Activated naive CD8-positive, alpha-beta T cell treated with anti-CD3 and anti-CD28 coated beads, Interleukin-2, amount 10 ng/mL, durations not matched to agents 7 days and 5 days (primary cell): ENCODE data around the gene PAGE4. TPM values are rescaled to one million over a fixed set of nuclear protein-coding genes. Genes with fewer than 3 reads are reported as not detected.
A peak's percentile ranks its signal among the peaks of the same experiment; 100 is the strongest.

ENCODE experiments used
- ATAC-seq: fragments of 150-1000 bp; cut with Tn5 transposase; one replicate; pipeline ENCODE4 v1.10.0; 2021; ENCODE audit warnings: low read depth, moderate library complexity
- POLR2A ChIA-PET: fragments of 350-600 bp; sonication (Branson Sonifier 250); formaldehyde crosslinking; loops from one replicate; lab custom pipeline; 2021; ENCODE audit warnings: antibody characterized with exemption; lab: Charles Lee
- DNase-seq: peaks from one replicate; pipeline ENCODE4 v3.0.0; 2021
- H3K27ac Mint-ChIP-seq: one replicate; pipeline ENCODE4 v1.8.0; 2022; ENCODE audit warnings: mild to moderate bottlenecking, mixed read lengths
- H3K27me3 Mint-ChIP-seq: one replicate; pipeline ENCODE4 v1.8.0; 2022; ENCODE audit warnings: mild to moderate bottlenecking, moderate library complexity, mixed read lengths
- H3K36me3 Mint-ChIP-seq: one replicate; pipeline ENCODE4 v1.8.0; 2021; ENCODE audit warnings: mild to moderate bottlenecking, mixed read lengths
- H3K4me1 Mint-ChIP-seq: one replicate; pipeline ENCODE4 v1.8.0; 2021; ENCODE audit warnings: mixed read lengths
- H3K4me3 Mint-ChIP-seq: one replicate; pipeline ENCODE4 v1.8.0; 2022; ENCODE audit warnings: mild to moderate bottlenecking, moderate library complexity, mixed read lengths
- H3K9me3 Mint-ChIP-seq: one replicate; pipeline ENCODE4 v1.8.0; 2021; ENCODE audit warnings: mixed read lengths
- total RNA-seq, 2 experiments: library from RNA; stranded (reverse); gene quantifications; one replicate each; pipeline ENCODE4 v1.2.3, GENCODE V29; 2021

The PAGE4 gene
- total RNA-seq, 2 experiments from 2014 or later, result not detected

GRCh38 chrX:49848275-49848674, 19.2 kb downstream of the PAGE4 start:
- Mint-ChIP-seq H3K4me1 (no peaks in the 10 kb centered on the region), H3K9me3 (no peaks in the 10 kb centered on the region), H3K4me3 (no peak overlapping the region), H3K27me3 (peaks cover 2% of the 10 kb centered on the region), H3K36me3 (no peaks in the 10 kb centered on the region), H3K27ac (no peak overlapping the region)
- POLR2A ChIA-PET, result no interaction called here
- no peak for DNase-seq
- ATAC-seq, result no peak

GRCh38 chrX:49850028-49850427, 20.9 kb downstream of the PAGE4 start:
- POLR2A ChIA-PET, result no interaction called here
- ATAC-seq, result no peak

GRCh38 chrX:49853661-49854060, 24.6 kb downstream of the PAGE4 start:
- H3K4me3 Mint-ChIP-seq, result no peak overlapping the region
- H3K27me3 Mint-ChIP-seq, result peaks cover 4% of the 10 kb centered on the region
- no peaks in the 10 kb centered on the region for H3K9me3 Mint-ChIP-seq
- H3K36me3 Mint-ChIP-seq, result no peaks in the 10 kb centered on the region
- H3K4me1 Mint-ChIP-seq, result no peaks in the 10 kb centered on the region
- H3K27ac Mint-ChIP-seq, result no peak overlapping the region
- ATAC-seq (no peak), DNase-seq (no peak)
- POLR2A ChIA-PET, result no interaction called here

More at GRCh38 chrX:49850028-49850427, 20.9 kb downstream of the PAGE4 start:
- H3K27ac Mint-ChIP-seq, result no peak overlapping the region
- no peaks in the 10 kb centered on the region for H3K9me3 Mint-ChIP-seq
- no peaks in the 10 kb centered on the region for H3K36me3 Mint-ChIP-seq
- H3K27me3 Mint-ChIP-seq, result peaks cover 6% of the 10 kb centered on the region
- no peak overlapping the region for H3K4me3 Mint-ChIP-seq
- DNase-seq, result no peak
- no peaks in the 10 kb centered on the region for H3K4me1 Mint-ChIP-seq

GRCh38 chrX:49856819-49857218, 27.7 kb downstream of the PAGE4 start:
- Mint-ChIP-seq H3K9me3 (no peaks in the 10 kb centered on the region), H3K36me3 (no peaks in the 10 kb centered on the region), H3K4me1 (no peaks in the 10 kb centered on the region), H3K27me3 (peaks cover 4% of the 10 kb centered on the region), H3K27ac (no peak overlapping the region), H3K4me3 (no peak overlapping the region)
- DNase-seq (no peak), ATAC-seq (no peak)
- POLR2A ChIA-PET, result no interaction called here

GRCh38 chrX:49858341-49858740, 29.2 kb downstream of the PAGE4 start:
- no peak for DNase-seq
- Mint-ChIP-seq H3K4me3 (no peak overlapping the region), H3K4me1 (no peaks in the 10 kb centered on the region), H3K9me3 (no peaks in the 10 kb centered on the region), H3K36me3 (no peaks in the 10 kb centered on the region), H3K27me3 (peaks cover 3% of the 10 kb centered on the region), H3K27ac (no peak overlapping the region)
- POLR2A ChIA-PET, result no interaction called here
- ATAC-seq, result no peak

- POLR2A ChIA-PET, result no interaction called here
- H3K4me3 Mint-ChIP-seq, result no peak overlapping the region
- H3K27ac Mint-ChIP-seq, result no peak overlapping the region
- ATAC-seq, result no peak
- no peaks in the 10 kb centered on the region for H3K4me1 Mint-ChIP-seq
- no peaks in the 10 kb centered on the region for H3K9me3 Mint-ChIP-seq
- no peak for DNase-seq
- H3K36me3 Mint-ChIP-seq, result no peaks in the 10 kb centered on the region
- no peaks in the 10 kb centered on the region for H3K27me3 Mint-ChIP-seq
Measured at GRCh38 chrX:49859491-49859890, 30.4 kb downstream of the PAGE4 start.

- Mint-ChIP-seq H3K36me3 (no peaks in the 10 kb centered on the region), H3K27me3 (no peaks in the 10 kb centered on the region), H3K4me1 (no peaks in the 10 kb centered on the region), H3K27ac (no peak overlapping the region), H3K4me3 (no peak overlapping the region), H3K9me3 (no peaks in the 10 kb centered on the region)
- ATAC-seq (no peak), DNase-seq (no peak)
- POLR2A ChIA-PET, result no interaction called here
Measured at GRCh38 chrX:49860867-49861535, 31.9 kb downstream of the PAGE4 start.

GRCh38 chrX:49862093-49862492, 33.0 kb downstream of the PAGE4 start:
- POLR2A ChIA-PET, result no interaction called here
- no peaks in the 10 kb centered on the region for H3K4me1 Mint-ChIP-seq
- no peak overlapping the region for H3K27ac Mint-ChIP-seq
- H3K4me3 Mint-ChIP-seq, result no peak overlapping the region
- ATAC-seq (no peak), DNase-seq (no peak)
- H3K27me3 Mint-ChIP-seq, result no peaks in the 10 kb centered on the region
- no peaks in the 10 kb centered on the region for H3K9me3 Mint-ChIP-seq
- H3K36me3 Mint-ChIP-seq, result no peaks in the 10 kb centered on the region

- Mint-ChIP-seq H3K4me3 (no peak overlapping the region), H3K27me3 (peaks cover 15% of the 10 kb centered on the region), H3K4me1 (no peaks in the 10 kb centered on the region), H3K27ac (no peak overlapping the region), H3K9me3 (no peaks in the 10 kb centered on the region), H3K36me3 (no peaks in the 10 kb centered on the region)
- POLR2A ChIA-PET, result no interaction called here
- DNase-seq (no peak), ATAC-seq (no peak)
Measured at GRCh38 chrX:49868739-49869138, 39.6 kb downstream of the PAGE4 start.

- H3K4me3 Mint-ChIP-seq, result no peak overlapping the region
- H3K36me3 Mint-ChIP-seq, result peaks cover 2% of the 10 kb centered on the region
- peaks cover 6% of the 10 kb centered on the region for H3K27me3 Mint-ChIP-seq
- no peaks in the 10 kb centered on the region for H3K9me3 Mint-ChIP-seq
- ATAC-seq (no peak), DNase-seq (no peak)
- H3K27ac Mint-ChIP-seq, result no peak overlapping the region
- H3K4me1 Mint-ChIP-seq, result peaks cover 10% of the 10 kb centered on the region
- POLR2A ChIA-PET, result no interaction called here
Measured at GRCh38 chrX:49876750-49877149, 47.6 kb downstream of the PAGE4 start.

- Mint-ChIP-seq H3K27ac (no peak overlapping the region), H3K27me3 (peaks cover 6% of the 10 kb centered on the region), H3K4me1 (peaks cover 10% of the 10 kb centered on the region), H3K36me3 (peaks cover 2% of the 10 kb centered on the region), H3K9me3 (no peaks in the 10 kb centered on the region), H3K4me3 (no peak overlapping the region)
- POLR2A ChIA-PET, result no interaction called here
- DNase-seq (peak; percentile 27), ATAC-seq (no peak)
Measured at GRCh38 chrX:49877397-49878101, 48.4 kb downstream of the PAGE4 start.

GRCh38 chrX:49878128-49878833, 49.2 kb downstream of the PAGE4 start:
- peaks cover 10% of the 10 kb centered on the region for H3K4me1 Mint-ChIP-seq
- ATAC-seq, result no peak
- POLR2A ChIA-PET, result interaction anchor here (0.7 to 2.0 kb wide), 2 partner anchors 31 to 44 kb away, joined by 3 to 6 read pairs; partner anchors contain the start of gene CLCN5

GRCh38 chrX:49878834-49879655, 49.9 kb downstream of the PAGE4 start, which contains the start of gene USP27X:
USP27X (plus strand) TSS chrX:49879484; CDS start chrX:49880308, 824 bp downstream.
- Mint-ChIP-seq H3K27ac (peak within 1 kb of the TSS; percentile 80), H3K27me3 (peaks cover 6% of the 10 kb centered on the region), H3K4me3 (peak within 1 kb of the TSS; percentile 77), H3K36me3 (peaks cover 2% of the 10 kb centered on the region), H3K9me3 (no peaks in the 10 kb centered on the region), H3K4me1 (peaks cover 10% of the 10 kb centered on the region)
- POLR2A ChIA-PET, result interaction anchor here (0.7 to 2.0 kb wide), 3 partner anchors 30 to 43 kb away, joined by 3 to 6 read pairs (median 3); partner anchors contain the start of gene CLCN5
- ATAC-seq, result peak; percentile 88
- peak; percentile 79 for DNase-seq

More at GRCh38 chrX:49878128-49878833, 49.2 kb downstream of the PAGE4 start:
- Mint-ChIP-seq H3K4me3 (peak overlapping the region; percentile 74), H3K9me3 (no peaks in the 10 kb centered on the region), H3K27ac (no peak overlapping the region), H3K27me3 (peaks cover 6% of the 10 kb centered on the region), H3K36me3 (peaks cover 2% of the 10 kb centered on the region)
- no peak for DNase-seq
